DMS53 treated with DMSO at 0.1 percent for 48 hours (cell line): ENCODE measurements around the gene NBPF1.
"Not testable (repeated sequence)": the region's sequence is repeated elsewhere in the genome, so short reads cannot be mapped to it uniquely, and the experiment has no call there.

Experiments
- DNase-seq: peaks from one replicate; lab custom pipeline; 2025; ENCODE audit not compliant: unreplicated experiment; lab: John Stamatoyannopoulos, UW

NBPF1 gene

GRCh38 chr1:16607853-16608815 lies 5.2 kb downstream of the NBPF1 start:
- peak; percentile 99 for DNase-seq

GRCh38 chr1:16607433-16607851 lies 5.9 kb downstream of the NBPF1 start:
- no peak for DNase-seq

- DNase-seq = not testable (repeated sequence)
Measured at GRCh38 chr1:16606666-16607432, 6.5 kb downstream of the NBPF1 start.

GRCh38 chr1:16605532-16606505 lies 7.5 kb downstream of the NBPF1 start:
- no peak for DNase-seq

- DNase-seq = no peak
Measured at GRCh38 chr1:16605213-16605525, 8.2 kb downstream of the NBPF1 start.

- not testable (repeated sequence) for DNase-seq
Measured at GRCh38 chr1:16604514-16605212, 8.7 kb downstream of the NBPF1 start.

- DNase-seq = not testable (repeated sequence)
Measured at GRCh38 chr1:16603623-16604022, 9.7 kb downstream of the NBPF1 start.

- DNase-seq = not testable (repeated sequence)
Measured at GRCh38 chr1:16602336-16603011, 10.9 kb downstream of the NBPF1 start.

- DNase-seq = not testable (repeated sequence)
Measured at GRCh38 chr1:16600855-16601786, 12.2 kb downstream of the NBPF1 start.

GRCh38 chr1:16599326-16599725 lies 14.0 kb downstream of the NBPF1 start:
- not testable (repeated sequence) for DNase-seq

- not testable (repeated sequence) for DNase-seq
Measured at GRCh38 chr1:16595216-16595615, 18.1 kb downstream of the NBPF1 start.

- not testable (repeated sequence) for DNase-seq
Measured at GRCh38 chr1:16591845-16592244, 21.5 kb downstream of the NBPF1 start.

- not testable (repeated sequence) for DNase-seq
Measured at GRCh38 chr1:16588081-16588480, 25.3 kb downstream of the NBPF1 start.

GRCh38 chr1:16587639-16588038 lies 25.7 kb downstream of the NBPF1 start:
- DNase-seq = not testable (repeated sequence)

- not testable (repeated sequence) for DNase-seq
Measured at GRCh38 chr1:16565324-16565723, 48.0 kb downstream of the NBPF1 start.

GRCh38 chr1:16561035-16561434 lies 52.3 kb downstream of the NBPF1 start:
- not testable (repeated sequence) for DNase-seq

- DNase-seq = not testable (repeated sequence)
Measured at GRCh38 chr1:16560498-16560897, 52.9 kb downstream of the NBPF1 start.

- DNase-seq = not testable (repeated sequence)
Measured at GRCh38 chr1:16559688-16560087, 53.7 kb downstream of the NBPF1 start.
